NCI-H2171 (cell line): ENCODE data around the gene TEX38.
"Not testable (repeated sequence)": the region's sequence is repeated elsewhere in the genome, so short reads cannot be mapped to it uniquely, and the experiment has no call there.

Experiments
- DNase-seq: peaks from one replicate; lab custom pipeline; 2025; lab: John Stamatoyannopoulos, UW

The TEX38 gene

GRCh38 chr1:46655848-46656247 lies 15.8 kb upstream of the TEX38 start:
- no peak for DNase-seq

- no peak for DNase-seq
Observed at GRCh38 chr1:46656643-46657042, 15.0 kb upstream of the TEX38 start.

GRCh38 chr1:46657775-46658174 lies 13.9 kb upstream of the TEX38 start:
- no peak for DNase-seq

- DNase-seq = no peak
Observed at GRCh38 chr1:46659307-46659870, 12.3 kb upstream of the TEX38 start.

GRCh38 chr1:46660116-46660515 lies 11.5 kb upstream of the TEX38 start:
- DNase-seq = not testable (repeated sequence)

GRCh38 chr1:46662919-46663318 lies 8.7 kb upstream of the TEX38 start:
- DNase-seq = not testable (repeated sequence)

GRCh38 chr1:46665983-46666382 lies 5.7 kb upstream of the TEX38 start:
- no peak for DNase-seq

GRCh38 chr1:46667782-46668760 lies 3.6 kb upstream of the TEX38 start, which contains the start of gene ATPAF1:
Gene ATPAF1 (minus strand): TSS chr1:46668364. CDS start chr1:46668322, 42 bp downstream.
- peak; percentile 54 for DNase-seq

GRCh38 chr1:46670134-46670533 lies 1.5 kb upstream of the TEX38 start:
- DNase-seq = no peak

GRCh38 chr1:46672696-46673095 lies 1.0 kb downstream of the TEX38 start:
- no peak for DNase-seq

GRCh38 chr1:46673749-46674182 lies 2.1 kb downstream of the TEX38 start:
- no peak for DNase-seq

- DNase-seq = no peak
Observed at GRCh38 chr1:46675549-46676314, 4.1 kb downstream of the TEX38 start.

GRCh38 chr1:46676531-46676930 lies 4.9 kb downstream of the TEX38 start:
- DNase-seq = no peak

GRCh38 chr1:46677339-46677738 lies 5.7 kb downstream of the TEX38 start:
- DNase-seq = no peak

- no peak for DNase-seq
Observed at GRCh38 chr1:46679789-46680573, 8.3 kb downstream of the TEX38 start.

GRCh38 chr1:46681333-46682034 lies 9.8 kb downstream of the TEX38 start:
- DNase-seq = no peak

- no peak for DNase-seq
Observed at GRCh38 chr1:46682064-46682463, 10.4 kb downstream of the TEX38 start.

- DNase-seq = no peak
Observed at GRCh38 chr1:46684670-46685069, 13.0 kb downstream of the TEX38 start.

- no peak for DNase-seq
Observed at GRCh38 chr1:46686255-46686654, 14.6 kb downstream of the TEX38 start.

GRCh38 chr1:46687093-46687659 lies 15.5 kb downstream of the TEX38 start:
- no peak for DNase-seq
